WTC11 (cell line): ENCODE measurements around the gene ANKRD22. TPM values are rescaled to one million over a fixed set of nuclear protein-coding genes. Genes with fewer than 3 reads are reported as not detected.

Experiments used
- ATAC-seq: fragments of 200-7000 bp; cut with Tn5 transposase; 2 replicates; pipeline ENCODE4 v1.10.0; 2021; ENCODE audit warnings: mild to moderate bottlenecking, moderate library complexity
- CTCF ChIA-PET: fragments of 300-600 bp; sonication (Branson Sonifier 250); formaldehyde crosslinking; loops from one replicate; lab custom pipeline; 2021; ENCODE audit warnings: antibody characterized with exemption; lab: Charles Lee
- POLR2A ChIA-PET: fragments of 350-600 bp; sonication (Branson Sonifier 250); formaldehyde crosslinking; loops from one replicate; lab custom pipeline; 2021; ENCODE audit warnings: antibody characterized with exemption; lab: Charles Lee
- DNase-seq: peaks from one replicate; pipeline ENCODE4 v3.0.0; 2021; ENCODE audit warnings: low spot score
- H3K27ac Mint-ChIP-seq: 2 replicates; pipeline ENCODE4 v1.8.0; 2021; ENCODE audit warnings: mixed read lengths
- H3K27me3 Mint-ChIP-seq: 2 replicates; pipeline ENCODE4 v1.8.0; 2021; ENCODE audit warnings: low read depth, mild to moderate bottlenecking, moderate library complexity, mixed read lengths
- H3K36me3 Mint-ChIP-seq: 2 replicates; pipeline ENCODE4 v1.8.0; 2021; ENCODE audit warnings: mixed read lengths
- H3K4me1 Mint-ChIP-seq: 2 replicates; pipeline ENCODE4 v1.8.0; 2022; ENCODE audit warnings: mixed read lengths
- H3K4me3 Mint-ChIP-seq: 2 replicates; pipeline ENCODE4 v1.8.0; 2021; ENCODE audit warnings: mild to moderate bottlenecking, moderate library complexity, mixed read lengths
- H3K9me3 Mint-ChIP-seq: 2 replicates; pipeline ENCODE4 v1.8.0; 2021; ENCODE audit warnings: mixed read lengths
- AR ChIP-seq: fragments of 250-450 bp; sonication (Bioruptor Pico); IDR thresholded peaks from 2 replicates; pipeline ENCODE4 v1.9.0; 2021; ENCODE audit warnings: mild to moderate bottlenecking
- ATF2 ChIP-seq: sonication (generic); formaldehyde crosslinking; IDR thresholded peaks from 2 replicates; pipeline ENCODE4 v1.8.1; 2022; ENCODE audit warnings: low read depth, missing genetic modification reagents, borderline replicate concordance
- ATF3 ChIP-seq: sonication (generic); formaldehyde crosslinking; conservative IDR thresholded peaks from 2 replicates; pipeline ENCODE4 v1.8.1; 2022; ENCODE audit warnings: mild to moderate bottlenecking, missing genetic modification reagents
- CBFB ChIP-seq: sonication (generic); formaldehyde crosslinking; IDR thresholded peaks from 2 replicates; pipeline ENCODE4 v1.8.1; 2022; ENCODE audit warnings: mild to moderate bottlenecking, low read depth, missing genetic modification reagents
- CREM ChIP-seq: sonication (generic); formaldehyde crosslinking; IDR thresholded peaks from 2 replicates; pipeline ENCODE4 v1.8.1; 2022; ENCODE audit warnings: mild to moderate bottlenecking, missing genetic modification reagents, moderate library complexity
- CTCF ChIP-seq: fragments of 200-600 bp; IDR thresholded peaks from 2 replicates; pipeline ENCODE4 v1.8.0; 2022; ENCODE audit warnings: antibody characterized with exemption
- E2F5 ChIP-seq: sonication (generic); formaldehyde crosslinking; IDR thresholded peaks from 2 replicates; pipeline ENCODE4 v1.8.1; 2022; ENCODE audit warnings: mild to moderate bottlenecking, moderate library complexity, missing genetic modification reagents
- ETV6 ChIP-seq: sonication (generic); formaldehyde crosslinking; IDR thresholded peaks from 2 replicates; pipeline ENCODE4 v1.8.1; 2022; ENCODE audit warnings: mild to moderate bottlenecking, missing genetic modification reagents
- IRF2 ChIP-seq: sonication (generic); formaldehyde crosslinking; IDR thresholded peaks from 2 replicates; pipeline ENCODE4 v1.8.0; 2022; ENCODE audit warnings: low read depth, missing genetic modification reagents, borderline replicate concordance
- MXD4 ChIP-seq: fragments of 250-450 bp; sonication (Bioruptor Pico); IDR thresholded peaks from 2 replicates; pipeline ENCODE4 v1.8.0; 2021; ENCODE audit warnings: mild to moderate bottlenecking, moderate library complexity, borderline replicate concordance
- NFE2L1 ChIP-seq: sonication (generic); formaldehyde crosslinking; IDR thresholded peaks from 2 replicates; pipeline ENCODE4 v1.8.1; 2023; ENCODE audit warnings: missing genetic modification reagents
- NFYB ChIP-seq: sonication (generic); formaldehyde crosslinking; conservative IDR thresholded peaks from 2 replicates; pipeline ENCODE4 v1.8.0; 2022; ENCODE audit warnings: low read depth, missing genetic modification reagents
- NR3C1 ChIP-seq: sonication (generic); formaldehyde crosslinking; conservative IDR thresholded peaks from 2 replicates; pipeline ENCODE4 v1.8.1; 2023; ENCODE audit warnings: low read depth, mild to moderate bottlenecking, missing genetic modification reagents
- PRDM15 ChIP-seq: sonication (generic); formaldehyde crosslinking; IDR thresholded peaks from 2 replicates; pipeline ENCODE4 v1.8.0; 2022; ENCODE audit warnings: missing genetic modification reagents
- PRRX2 ChIP-seq: fragments of 250-450 bp; sonication (Bioruptor Pico); IDR thresholded peaks from 2 replicates; pipeline ENCODE4 v1.8.0; 2021; ENCODE audit warnings: mild to moderate bottlenecking
- SMAD4 ChIP-seq: sonication (generic); formaldehyde crosslinking; IDR thresholded peaks from 2 replicates; pipeline ENCODE4 v1.8.0; 2022; ENCODE audit warnings: mild to moderate bottlenecking, missing genetic modification reagents
- STAT6 ChIP-seq: sonication (generic); formaldehyde crosslinking; conservative IDR thresholded peaks from 2 replicates; pipeline ENCODE4 v1.8.1; 2023; ENCODE audit warnings: mild to moderate bottlenecking, low read depth, missing genetic modification reagents, moderate library complexity
- USF2 ChIP-seq: sonication (generic); formaldehyde crosslinking; IDR thresholded peaks from 2 replicates; pipeline ENCODE4 v1.8.1; 2023; ENCODE audit warnings: mild to moderate bottlenecking, missing genetic modification reagents, moderate library complexity
- ZNF232 ChIP-seq: sonication (generic); formaldehyde crosslinking; IDR thresholded peaks from 2 replicates; pipeline ENCODE4 v1.8.0; 2022; ENCODE audit warnings: mild to moderate bottlenecking, missing genetic modification reagents
- ZNF416 ChIP-seq: fragments of 250-450 bp; sonication (Bioruptor Pico); IDR thresholded peaks from 2 replicates; pipeline ENCODE4 v1.9.0; 2021; ENCODE audit warnings: mild to moderate bottlenecking, inconsistent platforms
- total RNA-seq: library from RNA; stranded (reverse); gene quantifications from 3 replicates; pipeline ENCODE4 v1.2.3, GENCODE V29; 2021

Gene ANKRD22
- total RNA-seq, 1 experiment from 2014 or later = not detected

- no peak for TF ChIP-seq AR
- TF ChIP-seq PRRX2 (CRISPR knock-in tag) = no peak
- TF ChIP-seq, all 79 proteins: peak for 0
These were observed 683 bp upstream of the ANKRD22 start (continued) for GRCh38 chr10:88852327-88852726.

GRCh38 chr10:88850712-88851111 is 932 bp downstream of the ANKRD22 start:
- Mint-ChIP-seq H3K36me3 (no peaks in the 10 kb centered on the region), H3K4me3 (no peak overlapping the region), H3K4me1 (peaks cover 36% of the 10 kb centered on the region), H3K27ac (no peak overlapping the region), H3K9me3 (0 out of 2 replicates have a peak, but pooled peaks cover 5% of the 10 kb centered on the region), H3K27me3 (no peaks in the 10 kb centered on the region)
- no peak for DNase-seq
- no peak for ATAC-seq
- no peak for TF ChIP-seq E2F5 (CRISPR knock-in tag)
- no peak for TF ChIP-seq MXD4 (CRISPR knock-in tag)
- no peak for TF ChIP-seq ETV6 (CRISPR knock-in tag)
- TF ChIP-seq PRDM15 = no peak
- no peak for TF ChIP-seq USF2
- no peak for TF ChIP-seq NFE2L1 (CRISPR knock-in tag)
- no peak for TF ChIP-seq CBFB (CRISPR knock-in tag)
- TF ChIP-seq ZNF416 = no peak
- TF ChIP-seq STAT6 = no peak
- TF ChIP-seq ZNF232 = no peak
- CTCF ChIA-PET = interaction anchor here (0.9 kb wide), 1 partner anchor 122 kb away, joined by 5 read pairs; no protein-coding TSS in a partner anchor
- POLR2A ChIA-PET = no interaction called here

GRCh38 chr10:88849234-88849633 is 2.4 kb downstream of the ANKRD22 start:
- Mint-ChIP-seq H3K4me3 (no peak overlapping the region), H3K4me1 (peaks cover 36% of the 10 kb centered on the region), H3K36me3 (no peaks in the 10 kb centered on the region), H3K9me3 (0 out of 2 replicates have a peak, but pooled peaks cover 5% of the 10 kb centered on the region), H3K27me3 (no peaks in the 10 kb centered on the region), H3K27ac (no peak overlapping the region)
- CTCF ChIA-PET = interaction anchor here (1.0 to 1.1 kb wide), 2 partner anchors 12 to 16 kb away, joined by 4 to 5 read pairs; no protein-coding TSS in a partner anchor
- ATAC-seq (no peak), DNase-seq (no peak)
- POLR2A ChIA-PET = no interaction called here
- TF ChIP-seq IRF2 (no peak), CREM (CRISPR knock-in tag) (no peak), CTCF (no peak), ATF3 (CRISPR knock-in tag) (no peak), SMAD4 (CRISPR knock-in tag) (no peak), NR3C1 (CRISPR knock-in tag) (no peak), NFYB (no peak), ATF2 (CRISPR knock-in tag) (no peak)
